ENCODE results near the gene ATOH8. TPM values are rescaled to one million over a fixed set of nuclear protein-coding genes. Genes with fewer than 3 reads are reported as not detected.

The ATOH8 gene
- total and polyA plus RNA-seq, 2 donors (not counting 3 experiments of a cell fraction or from before 2014, with no cell fraction given) = 10.3 to 12.8 TPM

- DNase-seq (ENCODE audit: low read depth, low spot score) (no peak), FAIRE-seq (no peak)
- Histone ChIP-seq H3K9me3 (replicated peaks; ENCODE audit: control insufficient read depth, insufficient read depth, low read length) (no peaks in the 10 kb centered on the region), H3K9me1 (replicated peaks; ENCODE audit: control insufficient read depth, extremely low read depth, insufficient read depth, low read length) (no peaks in the 10 kb centered on the region), H3K79me2 (ENCODE audit: control insufficient read depth, insufficient read depth, low read length) (no peaks in the 10 kb centered on the region), H3K27me3 (ENCODE audit: control insufficient read depth in 2 of 2, insufficient read depth in 2 of 2, low read length in 2 of 2) (peaks cover 2 to 9% of the 10 kb centered on the region in 2 experiments), H3K27ac (ENCODE audit: insufficient read depth, low read depth, low read length) (no peak overlapping the region), H3K4me3 (replicated peaks in 1 of 3; ENCODE audit: insufficient read depth in 1 of 3, low read depth in 1 of 3, low read length in 3 of 3) (no peak overlapping the region), H3K36me3 (ENCODE audit: control insufficient read depth in 2 of 2, extremely low read depth in 1 of 2, insufficient read depth in 2 of 2, low read length in 2 of 2) (no peaks in the 10 kb centered on the region), H3K9ac (replicated peaks; ENCODE audit: extremely low read depth, insufficient read depth, low read length) (no peak overlapping the region), H3K4me1 (ENCODE audit: control insufficient read depth, extremely low read depth, insufficient read depth, low read length) (no peaks in the 10 kb centered on the region), H2AFZ (ENCODE audit: low read depth, low read length) (no peak overlapping the region), H3K4me2 (ENCODE audit: insufficient read depth, low read length) (no peak overlapping the region), H4K20me1 (replicated peaks; ENCODE audit: control insufficient read depth, extremely low read depth, insufficient read depth, low read length) (no peaks in the 10 kb centered on the region)
- CTCF ChIA-PET = interaction anchor here (0.8 to 2.4 kb wide), 4 partner anchors 9 to 265 kb away, joined by 3 to 13 read pairs (median 4); no protein-coding TSS in a partner anchor
- TF ChIP-seq EZH2 (IDR thresholded peaks at IDR 0.05; ENCODE audit: borderline replicate concordance, low read depth, low read length, severe bottlenecking) (no peak), POLR2AphosphoS5 (IDR thresholded peaks at IDR 0.05; ENCODE audit: insufficient read depth, low read depth, low read length) (no peak), JUN (IDR thresholded peaks at IDR 0.05; ENCODE audit: borderline replicate concordance, insufficient read depth, insufficient read length, low read depth) (no peak), GATA2 (IDR thresholded peaks at IDR 0.05; ENCODE audit: insufficient read depth, insufficient read length, low read depth, low read length) (no peak), MAX (IDR thresholded peaks at IDR 0.05; ENCODE audit: insufficient read depth, insufficient read length) (no peak), FOS (IDR thresholded peaks at IDR 0.05; ENCODE audit: borderline replicate concordance, insufficient read depth, low read length) (no peak), MYC (IDR thresholded peaks at IDR 0.05; ENCODE audit: low read depth, low read length) (no peak), POLR2A (IDR thresholded peaks at IDR 0.05; ENCODE audit: low read depth, low read length) (no peak), CTCF (IDR thresholded peaks at IDR 0.05; ENCODE audit: extremely low read depth in 1 of 2, insufficient read depth in 1 of 2, low read depth in 1 of 2, low read length in 2 of 2) (no peak)
- BruUV-seq (replicated peaks) = no TSS peak
- intact Hi-C loops (cut with micrococcal nuclease) = no loop called here
- dilution Hi-C loops (cut with MboI; ENCODE audit: extremely low pct_ligation_motif_present, low sequenced_read_pairs) = loop anchor here (25.0 kb wide), 1 partner anchor 110 kb away; no protein-coding TSS in a partner anchor
- POLR2A ChIA-PET = interaction anchor here (0.7 kb wide), 1 partner anchor 263 kb away, joined by 6 read pairs; no protein-coding TSS in a partner anchor
Measured at GRCh38 chr2:85822766-85823165, 69.0 kb downstream of the ATOH8 start.

All from endothelial cell of umbilical vein (primary cell).